Natural killer cell (primary cell): ENCODE measurements around the gene SLC9A8. TPM values are rescaled to one million over a fixed set of nuclear protein-coding genes. Genes with fewer than 3 reads are reported as not detected.

ENCODE experiments used
- ATAC-seq, 3 donors: fragments of 150-1000 bp in 2 of 3; fragments of 200-7000 bp in 1 of 3; cut with Tn5 transposase; 1 replicate in 1 of 3; 2 replicates in 2 of 3; pipeline ENCODE4 v1.10.0; 2021; ENCODE audit warnings: mild to moderate bottlenecking in 2 of 3, moderate library complexity in 2 of 3
- DNase-seq, 2 donors: peaks; one replicate each; pipeline versions ENCODE4 v3.0.0 to v3.0.0-alpha.2; 2013 to 2021; ENCODE audit warnings: mixed read lengths in 1 of 2
- H3K27ac ChIP-seq: one replicate; pipeline ENCODE4 v1.5.1; 2013; ENCODE audit warnings: mild to moderate bottlenecking, low read length
- H3K27me3 ChIP-seq: one replicate; pipeline ENCODE4 v1.6.1; 2013; ENCODE audit warnings: low read length; ENCODE audit not compliant: control insufficient read depth, insufficient read depth
- H3K36me3 ChIP-seq: one replicate; pipeline ENCODE4 v1.6.1; 2013; ENCODE audit warnings: low read length; ENCODE audit not compliant: control insufficient read depth, insufficient read depth
- H3K4me1 ChIP-seq: one replicate; pipeline ENCODE4 v1.6.1; 2013; ENCODE audit warnings: low read length; ENCODE audit not compliant: control insufficient read depth, insufficient read depth
- H3K4me3 ChIP-seq: one replicate; pipeline ENCODE4 v1.5.1; 2013; ENCODE audit warnings: low read length
- H3K9me3 ChIP-seq: one replicate; pipeline ENCODE4 v1.6.1; 2013; ENCODE audit warnings: low read length; ENCODE audit not compliant: control insufficient read depth, insufficient read depth
- H3K27ac Mint-ChIP-seq, 2 donors: one replicate each; pipeline ENCODE4 v1.8.0; 2022; ENCODE audit warnings: mild to moderate bottlenecking in 2 of 2, mixed read lengths in 2 of 2, moderate library complexity in 1 of 2
- H3K27me3 Mint-ChIP-seq, 2 donors: one replicate each; pipeline ENCODE4 v1.8.0; 2022; ENCODE audit warnings: low read depth in 2 of 2, mixed read lengths in 2 of 2
- H3K36me3 Mint-ChIP-seq: one replicate; pipeline ENCODE4 v1.8.0; 2022; ENCODE audit warnings: mixed read lengths
- H3K4me1 Mint-ChIP-seq, 2 donors: one replicate each; pipeline ENCODE4 v1.8.0; 2022; ENCODE audit warnings: mixed read lengths in 2 of 2
- H3K4me3 Mint-ChIP-seq: one replicate; pipeline ENCODE4 v1.8.0; 2022; ENCODE audit warnings: mild to moderate bottlenecking, moderate library complexity, mixed read lengths
- H3K9me3 Mint-ChIP-seq, 2 donors: one replicate each; pipeline ENCODE4 v1.8.0; 2022; ENCODE audit warnings: mixed read lengths in 2 of 2
- WGBS: methylation state at CpG from one replicate; pipeline ENCODE4 v1.1.7; 2013; ENCODE audit warnings: missing lambda C conversion rate; ENCODE audit not compliant: insufficient coverage; 5-methylcytosine and 5-hydroxymethylcytosine counted together
- intact Hi-C: fragments of 100-400 bp; cut with micrococcal nuclease; formaldehyde crosslinking; loops from one replicate; pipeline ENCODE4 v1.14.2; 2022
- total RNA-seq, 4 donors: library from RNA; stranded (reverse); fragments of 120-200 nt in 1 of 4; gene quantifications; one replicate each; pipeline versions ENCODE4 v1.2.3 to v1.2.4, GENCODE V29; 2013 to 2022
- TF ChIP-seq, protein P1 (sequence below): fragments of 200-600 bp; IDR thresholded peaks from one replicate; pipeline ENCODE4 v1.8.0; 2022; ENCODE audit warnings: antibody characterized with exemption

The SLC9A8 gene
- total RNA-seq, 3 donors from 2014 or later (not counting 1 experiment from before 2014, with no cell fraction given): 54.5 to 68.7 (median 58.8) TPM

DNA sequence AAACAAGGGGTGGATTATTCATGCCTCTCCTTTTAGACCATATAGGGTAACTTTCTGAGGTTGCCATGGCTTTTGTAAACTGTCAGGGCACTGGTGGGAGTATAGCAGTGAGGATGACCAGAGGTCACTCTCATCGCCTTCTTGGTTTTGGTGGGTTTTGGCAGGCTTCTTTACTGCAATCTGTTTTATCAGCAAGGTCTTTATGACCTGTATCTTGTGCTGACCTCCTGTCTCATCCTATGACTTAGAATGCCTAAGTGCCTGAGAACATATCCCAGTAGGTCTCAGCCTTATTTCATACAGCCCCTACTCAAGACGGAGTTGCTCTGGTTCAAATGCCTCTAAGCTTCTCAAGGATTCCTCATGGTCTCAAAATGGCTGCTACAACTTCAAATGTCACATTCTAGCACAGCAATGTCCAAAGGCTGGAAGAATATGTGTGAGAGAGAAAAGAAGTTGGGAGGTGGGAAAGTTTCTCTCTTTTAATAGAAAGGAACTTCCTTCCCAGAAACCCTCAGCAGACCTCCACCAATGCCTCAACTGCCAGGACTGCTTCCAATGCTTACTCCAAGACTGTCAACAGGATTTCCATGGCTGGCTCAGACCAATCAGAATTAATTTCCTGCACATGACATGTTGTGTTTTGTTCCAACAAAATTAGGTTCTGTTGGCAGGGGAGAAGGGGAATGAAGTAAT, 46.6 kb upstream of the SLC9A8 start:
- H3K4me3 ChIP-seq: no peak overlapping the region
- peaks cover 14% of the 10 kb centered on the region for H3K4me1 ChIP-seq
- no peak overlapping the region for H3K27ac ChIP-seq
- DNase-seq (no peak), ATAC-seq (no peak)
- Mint-ChIP-seq H3K9me3 (no peaks in the 10 kb centered on the region), H3K36me3 (no peaks in the 10 kb centered on the region), H3K27ac (no peak overlapping the region), H3K4me1 (peaks cover 10 to 13% of the 10 kb centered on the region in 2 donors), H3K4me3 (no peak overlapping the region), H3K27me3 (peaks cover 0 to 8% of the 10 kb centered on the region in 2 donors)
- intact Hi-C loops: no loop called here
- 96% methylated on average over 2 of the region's 2 CpGs for WGBS
- H3K9me3 ChIP-seq: no peaks in the 10 kb centered on the region
- H3K27me3 ChIP-seq: no peaks in the 10 kb centered on the region
- no peaks in the 10 kb centered on the region for H3K36me3 ChIP-seq
- TF ChIP-seq, protein P1, sequence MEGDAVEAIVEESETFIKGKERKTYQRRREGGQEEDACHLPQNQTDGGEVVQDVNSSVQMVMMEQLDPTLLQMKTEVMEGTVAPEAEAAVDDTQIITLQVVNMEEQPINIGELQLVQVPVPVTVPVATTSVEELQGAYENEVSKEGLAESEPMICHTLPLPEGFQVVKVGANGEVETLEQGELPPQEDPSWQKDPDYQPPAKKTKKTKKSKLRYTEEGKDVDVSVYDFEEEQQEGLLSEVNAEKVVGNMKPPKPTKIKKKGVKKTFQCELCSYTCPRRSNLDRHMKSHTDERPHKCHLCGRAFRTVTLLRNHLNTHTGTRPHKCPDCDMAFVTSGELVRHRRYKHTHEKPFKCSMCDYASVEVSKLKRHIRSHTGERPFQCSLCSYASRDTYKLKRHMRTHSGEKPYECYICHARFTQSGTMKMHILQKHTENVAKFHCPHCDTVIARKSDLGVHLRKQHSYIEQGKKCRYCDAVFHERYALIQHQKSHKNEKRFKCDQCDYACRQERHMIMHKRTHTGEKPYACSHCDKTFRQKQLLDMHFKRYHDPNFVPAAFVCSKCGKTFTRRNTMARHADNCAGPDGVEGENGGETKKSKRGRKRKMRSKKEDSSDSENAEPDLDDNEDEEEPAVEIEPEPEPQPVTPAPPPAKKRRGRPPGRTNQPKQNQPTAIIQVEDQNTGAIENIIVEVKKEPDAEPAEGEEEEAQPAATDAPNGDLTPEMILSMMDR: no peak

DNA sequence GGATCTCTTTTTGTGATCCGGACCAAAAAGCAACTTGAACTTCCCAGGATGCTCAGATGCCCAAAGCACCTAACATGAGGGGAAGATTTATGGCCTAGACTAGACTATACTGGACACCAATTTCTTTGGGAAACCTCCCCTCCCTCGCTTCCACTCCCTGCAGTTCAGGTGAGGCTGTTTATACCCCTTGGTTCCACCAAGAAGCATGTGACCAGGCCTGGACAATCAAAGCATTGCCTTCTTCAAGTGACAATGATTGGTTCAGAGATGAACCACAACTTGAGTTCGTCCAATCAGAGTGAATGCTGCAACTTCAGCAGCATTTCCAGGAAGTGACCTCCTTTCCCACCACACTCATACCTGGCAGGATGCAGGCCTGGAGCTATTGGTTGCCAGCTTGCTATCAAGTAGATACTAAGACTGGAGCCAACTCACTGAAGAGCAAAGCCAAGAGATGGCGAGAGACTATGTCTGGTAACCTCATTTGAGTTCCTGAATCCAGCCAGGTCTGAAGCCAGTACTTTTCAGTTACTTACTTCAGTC, 45.6 kb upstream of the SLC9A8 start:
- no peaks in the 10 kb centered on the region for H3K27me3 ChIP-seq
- TF ChIP-seq, protein P1: no peak
- H3K4me1 ChIP-seq: peaks cover 14% of the 10 kb centered on the region
- H3K27ac Mint-ChIP-seq: no peak overlapping the region
- intact Hi-C loops: no loop called here
- no peak overlapping the region for H3K27ac ChIP-seq
- DNase-seq (no peak), ATAC-seq (no peak)
- H3K4me3 ChIP-seq: no peak overlapping the region
- no peaks in the 10 kb centered on the region for H3K9me3 ChIP-seq
- peaks cover 10 to 13% of the 10 kb centered on the region in 2 donors for H3K4me1 Mint-ChIP-seq
- no peaks in the 10 kb centered on the region for H3K36me3 Mint-ChIP-seq
- 96% methylated on average over 4 of the region's 4 CpGs for WGBS
- H3K4me3 Mint-ChIP-seq: no peak overlapping the region
- H3K9me3 Mint-ChIP-seq: no peaks in the 10 kb centered on the region
- no peaks in the 10 kb centered on the region for H3K36me3 ChIP-seq
- H3K27me3 Mint-ChIP-seq: peaks cover 0 to 8% of the 10 kb centered on the region in 2 donors

DNA sequence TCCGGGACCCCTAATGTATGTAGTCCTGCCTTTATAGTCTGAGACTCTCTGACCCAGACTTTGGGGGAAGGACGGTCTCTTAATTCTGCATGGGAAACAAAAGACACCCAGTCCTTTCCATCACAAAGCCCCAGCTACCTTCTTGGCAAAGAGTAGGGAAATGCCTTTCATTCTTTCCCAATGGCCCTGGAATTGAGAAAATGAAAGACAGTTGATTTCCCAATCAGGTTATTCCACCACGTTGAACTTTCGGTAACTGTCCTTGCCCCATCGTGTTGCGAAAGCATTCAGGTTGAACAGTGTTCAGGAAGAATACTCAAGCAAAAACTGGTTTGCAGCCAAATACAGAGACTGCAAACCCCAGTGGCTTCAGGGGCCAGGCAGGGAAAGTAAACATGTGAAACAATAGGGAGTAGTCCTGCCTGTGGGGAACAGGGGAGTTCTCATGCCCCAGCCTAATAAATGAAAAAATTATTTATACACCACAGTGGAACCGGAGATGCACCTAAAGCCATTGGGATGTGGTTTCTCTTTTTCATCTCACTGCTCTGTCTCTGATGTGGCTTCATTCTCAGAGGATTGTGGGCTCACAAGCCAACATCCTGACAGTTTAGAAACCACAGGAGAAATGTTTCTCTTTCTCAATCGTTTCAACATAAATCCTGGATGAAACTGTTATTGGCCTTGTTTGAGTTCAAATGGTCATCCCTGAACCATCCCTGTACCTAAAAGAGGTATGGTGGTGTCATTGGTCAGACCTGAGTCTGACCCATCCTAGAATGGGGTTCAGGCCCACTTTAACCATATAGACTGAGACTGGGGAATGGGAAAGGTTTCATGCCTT, 44.2 kb upstream of the SLC9A8 start:
- H3K27me3 Mint-ChIP-seq: peaks cover 0 to 8% of the 10 kb centered on the region in 2 donors
- no peaks in the 10 kb centered on the region for H3K36me3 Mint-ChIP-seq
- H3K4me1 Mint-ChIP-seq: peaks cover 10 to 13% of the 10 kb centered on the region in 2 donors
- Histone ChIP-seq H3K27me3 (no peaks in the 10 kb centered on the region), H3K4me1 (peaks cover 14% of the 10 kb centered on the region), H3K4me3 (no peak overlapping the region), H3K27ac (no peak overlapping the region), H3K36me3 (no peaks in the 10 kb centered on the region), H3K9me3 (no peaks in the 10 kb centered on the region)
- H3K4me3 Mint-ChIP-seq: no peak overlapping the region
- peak overlapping the region in 1 of 2 donors; percentile 42 for H3K27ac Mint-ChIP-seq
- ATAC-seq: peak; percentile 35 to 48 (median 40)
- H3K9me3 Mint-ChIP-seq: no peaks in the 10 kb centered on the region
- peak in 1 of 2 donors; percentile 68 for DNase-seq
- TF ChIP-seq, protein P1: no peak
- intact Hi-C loops: no loop called here
- WGBS: 34% methylated on average over 7 of the region's 8 CpGs
